Stomach smooth muscle (tissue), 2 donors: ENCODE measurements around the gene DOCK11.
A peak's percentile ranks its signal among the peaks of the same experiment; 100 is the strongest.
"Not testable (repeated sequence)": the region's sequence is repeated elsewhere in the genome, so short reads cannot be mapped to it uniquely, and the experiment has no call there.

Source experiments
- H3K27ac ChIP-seq: one replicate; pipeline ENCODE4 v1.7.0; 2013; ENCODE audit warnings: mild to moderate bottlenecking, low read length, inconsistent platforms
- H3K27me3 ChIP-seq, 2 donors: one replicate each; pipeline ENCODE4 v1.7.0; 2013; ENCODE audit warnings: low read length in 2 of 2; ENCODE audit not compliant: insufficient read depth in 2 of 2, control insufficient read depth in 1 of 2
- H3K36me3 ChIP-seq, 2 donors: one replicate each; pipeline ENCODE4 v1.7.0; 2013; ENCODE audit warnings: low read length in 2 of 2; ENCODE audit not compliant: control insufficient read depth in 2 of 2, insufficient read depth in 2 of 2
- H3K4me1 ChIP-seq: one replicate; pipeline ENCODE4 v1.7.0; 2013; ENCODE audit warnings: low read length; ENCODE audit not compliant: control insufficient read depth, insufficient read depth
- H3K4me3 ChIP-seq, 2 donors: one replicate each; pipeline ENCODE4 v1.7.0; 2013; ENCODE audit warnings: low read length in 2 of 2
- H3K9ac ChIP-seq, 2 donors: one replicate each; pipeline ENCODE4 v1.7.0; 2013; ENCODE audit warnings: low read length in 2 of 2, mild to moderate bottlenecking in 1 of 2
- H3K9me3 ChIP-seq, 2 donors: one replicate each; pipeline ENCODE4 v1.7.0; 2013; ENCODE audit warnings: low read length in 2 of 2; ENCODE audit not compliant: control insufficient read depth in 2 of 2
- donor health status: healthy.
- donor health status: Pancreatic carcinoma.

Gene DOCK11

DNA sequence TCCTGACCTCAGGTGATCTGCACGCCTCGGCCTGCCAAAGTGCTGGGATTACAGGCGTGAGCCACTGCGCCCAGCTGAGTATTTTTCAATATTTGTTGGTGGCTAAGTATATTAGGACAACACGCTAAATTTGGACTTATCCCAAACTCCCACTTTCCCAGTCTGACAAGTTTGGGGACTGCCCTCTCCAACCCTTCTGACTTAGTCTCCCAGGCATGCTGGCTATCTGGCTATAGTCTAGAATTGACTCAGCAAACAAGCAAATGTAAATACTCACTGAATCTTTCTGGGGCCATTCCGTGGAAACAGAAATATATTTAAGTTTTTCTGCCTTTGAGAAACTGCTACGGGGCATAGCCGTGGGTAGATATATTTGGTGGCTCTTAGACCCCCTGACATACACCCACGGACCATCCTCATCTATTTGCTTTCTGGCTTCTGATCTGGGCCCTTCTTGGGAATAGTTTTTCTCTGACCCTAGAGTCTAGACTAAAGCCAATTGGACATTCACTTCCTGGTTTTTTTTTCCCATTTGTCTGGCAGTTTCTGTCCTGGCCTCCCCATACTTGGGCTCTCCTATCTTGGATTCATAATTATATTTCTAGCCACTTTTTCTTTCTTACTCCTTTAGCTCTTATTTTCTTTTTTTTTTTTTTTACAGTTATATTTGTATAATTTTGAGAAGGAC lies 11.3 kb upstream of the DOCK11 start:
- Histone ChIP-seq H3K27me3 (no peaks in the 10 kb centered on the region), H3K27ac (no peak overlapping the region), H3K4me1 (no peaks in the 10 kb centered on the region), H3K36me3 (no peaks in the 10 kb centered on the region), H3K4me3 (no peak overlapping the region), H3K9me3 (no peaks in the 10 kb centered on the region), H3K9ac (no peak overlapping the region)

GRCh38 chrX:118486693-118487092 lies 8.9 kb upstream of the DOCK11 start:
- not testable (repeated sequence) for H3K9me3 ChIP-seq, H3K9ac ChIP-seq, H3K4me1 ChIP-seq, H3K27ac ChIP-seq, H3K36me3 ChIP-seq, H3K4me3 ChIP-seq, H3K27me3 ChIP-seq

- Histone ChIP-seq H3K27ac (no peak overlapping the region), H3K4me1 (no peaks in the 10 kb centered on the region), H3K4me3 (no peak overlapping the region), H3K9me3 (peaks cover 0 to 3% of the 10 kb centered on the region in 2 donors), H3K9ac (no peak overlapping the region), H3K27me3 (peaks cover 0 to 2% of the 10 kb centered on the region in 2 donors), H3K36me3 (no peaks in the 10 kb centered on the region)
Measured at GRCh38 chrX:118493016-118493415, 2.6 kb upstream of the DOCK11 start.

GRCh38 chrX:118493653-118494297 lies 1.8 kb upstream of the DOCK11 start:
- peaks cover 0 to 2% of the 10 kb centered on the region in 2 donors for H3K27me3 ChIP-seq
- no peak overlapping the region for H3K9ac ChIP-seq
- peaks cover 0 to 3% of the 10 kb centered on the region in 2 donors for H3K9me3 ChIP-seq
- H3K27ac ChIP-seq, result peak overlapping the region; percentile 24
- no peak overlapping the region for H3K4me3 ChIP-seq
- H3K4me1 ChIP-seq, result no peaks in the 10 kb centered on the region
- no peaks in the 10 kb centered on the region for H3K36me3 ChIP-seq

DNA sequence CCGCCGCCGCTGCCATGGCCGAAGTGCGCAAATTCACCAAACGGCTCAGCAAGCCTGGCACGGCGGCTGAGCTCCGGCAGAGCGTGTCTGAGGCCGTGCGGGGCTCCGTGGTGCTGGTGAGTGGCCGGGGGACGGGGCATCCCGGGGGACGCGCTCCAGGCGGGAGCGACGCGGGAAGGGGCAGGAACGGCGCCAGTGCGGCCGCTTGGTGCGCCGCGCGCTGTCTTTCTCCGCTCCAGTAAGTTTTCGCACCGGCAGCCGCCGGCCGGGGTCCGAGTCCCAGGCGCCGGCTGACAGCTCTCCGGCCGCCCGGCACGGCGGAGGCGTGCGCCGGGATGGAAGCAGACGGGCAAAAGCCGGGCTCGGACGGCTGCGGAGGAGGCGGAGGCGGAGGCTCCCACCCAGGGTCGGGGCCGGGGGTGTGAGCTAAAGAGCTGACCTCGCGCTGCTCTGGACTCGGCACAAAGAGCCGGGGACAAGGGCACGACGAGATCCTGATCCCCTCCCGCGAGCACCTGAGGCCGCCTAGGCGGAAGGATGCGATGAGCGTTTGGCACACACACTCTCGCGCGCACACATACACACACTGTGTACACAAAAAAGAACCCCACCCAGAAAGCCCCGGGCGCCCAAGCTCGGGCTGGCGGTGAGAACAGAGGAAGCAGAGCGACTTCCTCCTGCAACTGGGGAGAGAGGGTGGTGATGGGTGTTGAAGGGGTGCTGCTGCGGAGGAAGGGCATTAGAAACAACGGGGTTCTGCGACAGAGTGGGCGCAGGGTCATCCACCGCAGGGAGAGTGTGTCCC lies 545 bp downstream of the DOCK11 start:
- Histone ChIP-seq H3K4me3 (peak overlapping the region; percentile 76 to 83), H3K9me3 (peaks cover 0 to 3% of the 10 kb centered on the region in 2 donors), H3K36me3 (no peaks in the 10 kb centered on the region), H3K27ac (peak overlapping the region; percentile 60), H3K4me1 (no peaks in the 10 kb centered on the region), H3K9ac (peak overlapping the region; percentile 64 to 68), H3K27me3 (peaks cover 0 to 2% of the 10 kb centered on the region in 2 donors)

- H3K36me3 ChIP-seq, result no peaks in the 10 kb centered on the region
- H3K4me3 ChIP-seq, result peak overlapping the region; percentile 76 to 83
- H3K4me1 ChIP-seq, result no peaks in the 10 kb centered on the region
- peak overlapping the region; percentile 60 for H3K27ac ChIP-seq
- peak overlapping the region; percentile 64 to 68 for H3K9ac ChIP-seq
- peaks cover 0 to 3% of the 10 kb centered on the region in 2 donors for H3K9me3 ChIP-seq
- peaks cover 0 to 2% of the 10 kb centered on the region in 2 donors for H3K27me3 ChIP-seq
Measured at GRCh38 chrX:118496763-118497079, 1.1 kb downstream of the DOCK11 start.

GRCh38 chrX:118497180-118497818 lies 1.7 kb downstream of the DOCK11 start:
- peaks cover 0 to 2% of the 10 kb centered on the region in 2 donors for H3K27me3 ChIP-seq
- peaks cover 0 to 3% of the 10 kb centered on the region in 2 donors for H3K9me3 ChIP-seq
- H3K4me1 ChIP-seq, result no peaks in the 10 kb centered on the region
- peak overlapping the region; percentile 47 to 68 for H3K9ac ChIP-seq
- no peaks in the 10 kb centered on the region for H3K36me3 ChIP-seq
- H3K4me3 ChIP-seq, result peak overlapping the region; percentile 76 to 83
- H3K27ac ChIP-seq, result no peak overlapping the region

GRCh38 chrX:118498351-118498750 lies 2.7 kb downstream of the DOCK11 start:
- Histone ChIP-seq H3K4me1 (no peaks in the 10 kb centered on the region), H3K36me3 (no peaks in the 10 kb centered on the region), H3K27ac (no peak overlapping the region), H3K4me3 (no peak overlapping the region), H3K9me3 (peaks cover 0 to 3% of the 10 kb centered on the region in 2 donors), H3K9ac (no peak overlapping the region), H3K27me3 (peaks cover 0 to 2% of the 10 kb centered on the region in 2 donors)

- Histone ChIP-seq H3K9ac (no peak overlapping the region), H3K27ac (no peak overlapping the region), H3K27me3 (peaks cover 0 to 5% of the 10 kb centered on the region in 2 donors), H3K36me3 (no peaks in the 10 kb centered on the region), H3K4me3 (no peak overlapping the region), H3K9me3 (no peaks in the 10 kb centered on the region), H3K4me1 (no peaks in the 10 kb centered on the region)
Measured at GRCh38 chrX:118498755-118499154, 3.1 kb downstream of the DOCK11 start.

DNA sequence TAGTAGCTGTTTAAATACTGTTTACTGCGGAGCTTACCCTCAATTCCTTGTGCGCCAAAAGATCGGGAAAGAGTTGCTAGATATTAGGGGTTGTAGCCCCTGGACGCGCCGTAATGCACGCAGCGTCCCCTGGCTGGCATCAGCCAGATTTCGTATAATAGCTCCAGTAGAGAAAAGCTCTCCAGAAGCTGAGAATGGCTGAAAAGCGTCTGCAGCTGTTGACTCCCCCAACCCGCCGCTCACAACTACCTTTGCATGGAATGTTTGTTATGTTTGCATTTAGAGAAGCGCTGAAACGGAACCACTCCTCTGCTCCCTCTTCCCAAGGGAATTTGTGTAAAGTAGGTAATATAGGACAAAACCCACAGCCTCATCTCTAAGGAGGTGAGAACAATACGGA lies 3.7 kb downstream of the DOCK11 start:
- peaks cover 0 to 3% of the 10 kb centered on the region in 2 donors for H3K27me3 ChIP-seq
- no peaks in the 10 kb centered on the region for H3K36me3 ChIP-seq
- H3K9ac ChIP-seq, result no peak overlapping the region
- H3K4me3 ChIP-seq, result no peak overlapping the region
- no peaks in the 10 kb centered on the region for H3K9me3 ChIP-seq
- H3K27ac ChIP-seq, result no peak overlapping the region
- no peaks in the 10 kb centered on the region for H3K4me1 ChIP-seq
